ENCODE data around the gene IGSF5. TPM values are rescaled to one million over a fixed set of nuclear protein-coding genes. Genes with fewer than 3 reads are reported as not detected.

Gene IGSF5
- total and polyA plus RNA-seq, 2 of the 4 experiments (the other 2 are of a cell fraction) = not detected

- Histone ChIP-seq H4K91ac (ENCODE audit: insufficient read depth, low read depth, low read length) (no peak overlapping the region), H2BK120ac (ENCODE audit: low read depth, low read length) (no peak overlapping the region), H3K23ac (ENCODE audit: low read depth, low read length) (no peak overlapping the region), H3K4me1 (ENCODE audit: control insufficient read depth, insufficient read depth, low read length) (no peaks in the 10 kb centered on the region), H3K4ac (ENCODE audit: low read depth, low read length) (no peak overlapping the region), H3K9ac (ENCODE audit: low read depth, low read length) (no peak overlapping the region), H3K56ac (ENCODE audit: extremely low read depth, insufficient read depth, low read length) (no peak overlapping the region), H3K27ac (ENCODE audit: insufficient read depth, low read length) (no peak overlapping the region), H2AK5ac (ENCODE audit: low read depth, low read length) (no peak overlapping the region), H2AK9ac (replicated peaks; ENCODE audit: low read depth, low read length, poor library complexity) (no peak overlapping the region), H2BK15ac (ENCODE audit: low read depth, low read length) (no peak overlapping the region), H3K9me3 (ENCODE audit: control insufficient read depth, insufficient read depth, low read length) (peaks cover 1% of the 10 kb centered on the region; the same call in 1 of the 2 replicates), H3K18ac (ENCODE audit: low read depth, low read length) (no peak overlapping the region), H3K27me3 (ENCODE audit: control insufficient read depth, insufficient read depth, low read length) (no peaks in the 10 kb centered on the region), H4K8ac (ENCODE audit: low read depth in 2 of 2, low read length in 2 of 2) (no peak overlapping the region), H2BK5ac (ENCODE audit: low read depth, low read length, poor library complexity, severe bottlenecking) (no peak overlapping the region), H3K4me3 (ENCODE audit: insufficient read depth, low read depth, low read length) (no peak overlapping the region), H2BK20ac (ENCODE audit: low read depth, low read length) (no peak overlapping the region), H3K9me1 (ENCODE audit: insufficient read depth, low read length) (no peaks in the 10 kb centered on the region), H3K36me3 (ENCODE audit: control insufficient read depth, insufficient read depth, low read length) (no peaks in the 10 kb centered on the region), H4K5ac (ENCODE audit: low read depth, low read length) (no peak overlapping the region), H3K4me2 (ENCODE audit: low read depth, low read length) (no peak overlapping the region), H4K20me1 (ENCODE audit: insufficient read depth, low read length) (no peaks in the 10 kb centered on the region), H3K14ac (replicated peaks; ENCODE audit: low read depth, low read length) (no peak overlapping the region), H2AFZ (replicated peaks; ENCODE audit: low read length, poor library complexity) (no peak overlapping the region), H3K79me1 (ENCODE audit: low read depth in 1 of 2, low read length in 2 of 2) (no peaks in the 10 kb centered on the region)
- ATAC-seq (ENCODE audit: low read depth) (no peak), DNase-seq (no peak)
- in situ Hi-C loops (cut with MboI; ENCODE audit: low sequenced_read_pairs) = no loop called here
- POLR2A ChIA-PET (ENCODE audit: unreplicated experiment) = no interaction called here
- no peak for TF ChIP-seq BHLHE40 (IDR thresholded peaks at IDR 0.05; ENCODE audit: low read depth, low read length)
- no peak for TF ChIP-seq RFX5 (IDR thresholded peaks at IDR 0.05; ENCODE audit: low read depth, low read length)
- no peak for TF ChIP-seq NFE2L2 (IDR thresholded peaks at IDR 0.05; ENCODE audit: low read depth, low read length)
- TF ChIP-seq, protein P1, sequence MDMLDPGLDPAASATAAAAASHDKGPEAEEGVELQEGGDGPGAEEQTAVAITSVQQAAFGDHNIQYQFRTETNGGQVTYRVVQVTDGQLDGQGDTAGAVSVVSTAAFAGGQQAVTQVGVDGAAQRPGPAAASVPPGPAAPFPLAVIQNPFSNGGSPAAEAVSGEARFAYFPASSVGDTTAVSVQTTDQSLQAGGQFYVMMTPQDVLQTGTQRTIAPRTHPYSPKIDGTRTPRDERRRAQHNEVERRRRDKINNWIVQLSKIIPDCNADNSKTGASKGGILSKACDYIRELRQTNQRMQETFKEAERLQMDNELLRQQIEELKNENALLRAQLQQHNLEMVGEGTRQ (IDR thresholded peaks at IDR 0.05; ENCODE audit: low read depth, low read length) = no peak
- CTCF ChIA-PET = no interaction called here
- dilution Hi-C loops (cut with HindIII; ENCODE audit: low sequenced_read_pairs, unreplicated experiment) = loop anchor here (25.0 kb wide), 1 partner anchor 213 kb away; no protein-coding TSS in a partner anchor
- 40% methylated on average over 1 of the region's 5 CpGs; no CpG with 5 or more reads in 1 of the 2 experiments for WGBS, 2 experiments (ENCODE audit: extremely low coverage in 2 of 2, insufficient read length in 1 of 2)
- intact Hi-C loops (cut with micrococcal nuclease) = no loop called here
- no TSS peak for BruUV-seq (replicated peaks)
These were observed 20.0 kb upstream of the IGSF5 start for GRCh38 chr21:39724944-39725343.

Data from IMR-90 (cell line).